Neural progenitor cell (in vitro differentiated cells): ENCODE data around the gene CHRM4.

Experiments
- CTCF ChIP-seq: fragments of 200-600 bp; sonication (generic); IDR thresholded peaks from 2 replicates; pipeline ENCODE4 v1.5.1; 2017; ENCODE audit warnings: antibody characterized with exemption, mild to moderate bottlenecking
- EZH2 ChIP-seq: fragments of 200-600 bp; sonication (generic); IDR thresholded peaks from 2 replicates; pipeline ENCODE4 v1.6.1; 2017; ENCODE audit warnings: antibody characterized with exemption, mild to moderate bottlenecking, moderate library complexity
- EZH2phosphoT487 ChIP-seq: fragments of 200-600 bp; sonication (generic); IDR thresholded peaks from 2 replicates; pipeline ENCODE4 v1.6.1; 2017; ENCODE audit warnings: antibody characterized with exemption

- TF ChIP-seq CTCF (no peak), EZH2 (no peak), EZH2phosphoT487 (no peak)
Observed at GRCh38 chr11:46373787-46374740, 17.5 kb downstream of the CHRM4 start.
